Measurements from ENCODE around the gene GPSM1.
"Not testable (repeated sequence)": the region's sequence is repeated elsewhere in the genome, so short reads cannot be mapped to it uniquely, and the experiment has no call there.

The GPSM1 gene

GRCh38 chr9:136318111-136318775, 9.1 kb upstream of the GPSM1 start:
- no peak for DNase-seq

GRCh38 chr9:136318776-136319241, 8.5 kb upstream of the GPSM1 start:
- DNase-seq = no peak

DNA sequence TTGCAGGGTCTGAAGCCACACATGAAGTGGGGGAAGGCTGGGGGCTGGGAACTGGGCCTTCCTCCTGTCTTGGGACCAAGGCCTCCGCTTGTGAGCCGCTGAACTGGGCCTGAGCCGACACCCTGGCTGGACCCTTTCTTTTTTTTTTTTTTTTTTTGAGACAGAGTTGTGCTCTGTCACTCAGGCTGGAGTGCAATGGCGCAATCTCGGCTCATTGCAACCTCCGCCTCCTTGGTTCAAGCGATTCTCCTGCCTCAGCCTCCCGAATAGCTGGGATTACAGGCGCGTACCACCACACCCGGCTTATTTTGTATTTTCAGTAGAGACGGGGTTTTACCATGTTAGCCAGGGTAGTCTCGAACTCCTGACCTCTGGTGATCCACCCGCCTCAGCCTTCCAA, 8.1 kb upstream of the GPSM1 start:
- DNase-seq = not testable (repeated sequence)

DNA sequence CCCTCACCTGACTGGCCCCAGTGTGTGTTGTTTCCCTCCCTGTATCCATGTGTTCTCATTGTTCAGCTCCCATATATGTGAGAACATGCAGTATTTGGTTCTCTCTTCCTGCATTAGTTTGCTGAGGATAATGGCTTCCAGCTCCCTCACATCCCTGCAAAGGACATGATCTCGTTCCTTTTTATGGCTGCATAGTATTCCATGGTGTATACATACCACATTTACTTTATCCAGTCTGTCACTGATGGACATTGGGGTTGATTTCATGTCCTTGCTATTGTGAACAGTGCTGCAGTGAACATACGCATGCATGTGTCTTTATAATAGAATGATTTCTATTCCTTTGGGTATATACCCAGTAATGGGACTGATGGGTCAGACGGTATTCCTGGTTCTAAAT, 7.4 kb upstream of the GPSM1 start:
- not testable (repeated sequence) for DNase-seq

DNA sequence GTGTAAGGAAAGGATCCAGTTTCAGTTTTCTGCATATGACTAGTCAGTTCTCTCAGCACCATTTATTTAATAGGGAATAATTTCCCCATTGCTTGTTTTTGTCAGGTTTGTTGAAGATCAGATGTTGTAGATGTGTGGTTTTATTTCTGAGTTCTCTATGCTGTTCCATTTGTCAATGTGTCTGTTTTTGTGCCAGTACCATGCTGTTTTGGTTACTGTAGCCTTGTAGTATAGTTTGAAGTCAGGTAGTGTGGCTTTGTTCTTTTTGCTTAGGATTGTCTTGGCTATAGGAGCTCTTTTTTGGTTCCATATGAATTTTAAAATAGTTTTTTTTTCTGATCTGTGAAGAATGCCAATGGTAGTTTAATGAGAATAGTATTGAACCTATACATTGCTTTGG, 6.4 kb upstream of the GPSM1 start:
- DNase-seq = not testable (repeated sequence)

DNA sequence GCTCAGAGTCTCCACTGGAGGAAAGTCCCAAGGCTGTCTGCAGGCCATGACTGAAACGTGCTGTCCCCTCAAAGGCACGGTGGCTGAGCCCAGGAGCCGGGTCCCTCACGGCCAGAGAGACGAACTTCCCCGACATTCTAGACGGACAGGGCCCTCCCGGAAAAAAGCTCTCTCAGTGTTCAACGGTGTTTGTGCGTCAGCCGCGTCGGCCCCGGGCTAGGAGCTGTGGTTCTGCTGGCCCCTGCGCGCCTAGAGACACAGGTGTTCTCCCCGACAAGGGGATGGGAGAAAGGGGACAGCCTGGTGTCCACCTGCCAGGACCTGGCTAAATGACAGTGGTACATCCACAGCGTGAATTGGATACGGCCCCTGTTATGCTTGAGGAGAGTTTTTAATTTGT, 5.8 kb upstream of the GPSM1 start:
- DNase-seq = no peak

GRCh38 chr9:136322756-136323330, 4.5 kb upstream of the GPSM1 start:
- no peak for DNase-seq

GRCh38 chr9:136323371-136323789, 4.0 kb upstream of the GPSM1 start:
- DNase-seq = no peak

DNA sequence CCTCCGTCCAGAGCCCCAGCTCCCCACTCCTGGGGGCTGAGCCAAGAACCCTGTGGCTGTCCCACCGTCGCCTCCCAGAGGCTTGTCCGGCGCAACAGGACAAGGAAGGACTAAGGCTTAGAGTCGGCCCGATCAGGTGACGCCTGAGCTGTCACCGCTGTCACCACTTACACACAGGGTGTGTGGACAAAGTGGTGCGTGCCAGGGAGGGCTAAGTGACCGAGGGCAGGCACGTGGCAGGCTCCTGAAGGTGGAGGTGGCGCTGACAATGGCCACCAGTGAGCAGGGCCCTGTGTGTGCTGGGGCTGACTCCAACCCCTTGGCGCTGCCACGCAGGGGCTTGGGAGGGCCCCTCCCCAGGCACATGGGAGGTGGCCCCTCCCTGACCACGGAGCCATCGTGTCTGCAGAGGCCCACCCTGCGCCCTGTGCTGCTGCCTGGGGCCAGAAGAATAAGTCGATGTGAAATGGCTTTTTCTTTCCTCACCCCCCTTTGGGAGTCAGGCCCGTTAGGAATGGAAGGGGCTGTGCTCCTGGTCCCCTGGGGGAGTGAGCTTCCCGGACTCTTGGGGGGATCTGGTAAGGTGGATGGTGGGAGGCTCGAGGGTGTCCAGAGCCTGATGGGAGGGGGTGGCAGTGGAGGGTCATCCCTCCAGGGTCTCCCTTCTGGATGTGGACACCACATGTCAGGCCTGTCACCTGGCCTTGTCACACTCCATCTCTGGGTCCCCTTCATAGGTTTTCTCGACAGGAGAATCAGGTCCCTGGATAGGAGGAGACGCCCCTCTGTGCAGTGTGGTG, 2.6 kb upstream of the GPSM1 start:
- DNase-seq = no peak

DNA sequence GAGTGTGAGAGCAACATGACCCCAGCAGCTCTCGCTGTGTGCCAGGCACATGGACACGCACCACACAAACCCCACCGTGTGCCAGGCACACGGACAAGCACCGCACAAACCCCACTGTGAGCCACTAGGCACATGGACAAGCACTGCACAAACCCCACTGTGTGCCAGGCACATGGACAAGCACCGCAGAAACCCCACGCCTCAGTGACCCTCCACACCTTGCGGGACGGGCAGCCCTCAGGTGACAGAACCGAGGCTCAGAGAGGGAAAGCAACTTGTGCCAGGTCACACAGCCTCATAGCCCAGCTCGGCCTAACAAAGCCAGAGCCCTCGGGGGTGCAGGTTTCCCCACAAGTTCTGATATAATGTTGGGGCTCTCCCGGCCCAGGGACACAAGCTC, 2.0 kb upstream of the GPSM1 start:
- DNase-seq = no peak

- DNase-seq = peak; percentile 88
These were observed 1.1 kb upstream of the GPSM1 start for GRCh38 chr9:136326061-136326760.

- peak; percentile 32 for DNase-seq
These were observed 507 bp upstream of the GPSM1 start for GRCh38 chr9:136326761-136327303.

DNA sequence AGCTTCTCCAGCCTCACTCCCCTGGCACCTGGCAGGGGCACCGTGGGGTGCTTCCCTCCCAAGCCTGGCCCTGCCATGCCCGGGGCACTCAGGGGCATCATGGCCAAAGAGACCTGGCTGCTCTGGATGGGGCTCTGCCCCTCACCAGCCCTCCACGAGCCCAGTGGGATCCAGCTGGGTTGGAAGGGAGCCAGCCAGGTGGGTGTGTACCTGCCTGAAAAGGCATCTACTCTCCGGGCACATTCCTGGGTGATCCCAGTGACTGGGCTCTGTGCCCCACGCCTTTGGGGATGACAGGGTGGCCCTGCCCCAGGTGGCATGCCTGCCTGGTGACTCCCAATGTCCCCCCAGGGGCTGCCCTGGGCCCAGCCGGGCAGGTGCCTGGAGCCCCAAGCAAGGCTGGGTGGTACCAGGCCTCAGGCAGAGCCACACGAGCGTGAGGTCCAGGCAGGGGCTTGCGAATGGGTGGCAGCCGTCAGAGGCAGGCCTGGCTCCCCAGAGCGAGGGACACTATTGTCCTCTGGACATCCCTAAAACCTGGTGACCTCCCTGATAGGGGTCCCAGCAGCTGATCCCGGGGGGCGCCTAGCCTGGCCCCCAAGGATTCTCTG, 777 bp downstream of the GPSM1 start:
- DNase-seq = no peak

DNA sequence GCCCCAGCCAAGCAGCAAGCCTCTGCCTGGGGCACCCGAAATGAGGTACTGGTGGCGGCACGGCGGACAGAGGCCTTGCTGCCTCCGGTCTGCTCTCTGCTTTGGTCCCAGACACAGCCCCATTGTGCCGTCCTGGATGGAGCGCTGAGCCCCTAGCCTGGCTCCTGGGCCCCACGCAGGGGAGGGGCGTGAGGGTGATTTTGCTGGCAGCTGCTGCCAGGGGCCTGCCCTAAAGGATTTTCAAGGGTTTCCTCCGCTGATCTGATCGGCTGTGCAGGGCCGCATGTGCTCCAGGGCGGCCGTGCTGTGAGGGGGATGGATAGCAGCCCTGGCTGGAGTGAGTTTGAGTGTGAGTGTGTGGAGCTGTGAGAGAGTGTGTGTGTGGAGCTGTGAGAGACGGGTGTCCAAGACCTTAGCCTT, 1.3 kb downstream of the GPSM1 start:
- peak; percentile 35 for DNase-seq

DNA sequence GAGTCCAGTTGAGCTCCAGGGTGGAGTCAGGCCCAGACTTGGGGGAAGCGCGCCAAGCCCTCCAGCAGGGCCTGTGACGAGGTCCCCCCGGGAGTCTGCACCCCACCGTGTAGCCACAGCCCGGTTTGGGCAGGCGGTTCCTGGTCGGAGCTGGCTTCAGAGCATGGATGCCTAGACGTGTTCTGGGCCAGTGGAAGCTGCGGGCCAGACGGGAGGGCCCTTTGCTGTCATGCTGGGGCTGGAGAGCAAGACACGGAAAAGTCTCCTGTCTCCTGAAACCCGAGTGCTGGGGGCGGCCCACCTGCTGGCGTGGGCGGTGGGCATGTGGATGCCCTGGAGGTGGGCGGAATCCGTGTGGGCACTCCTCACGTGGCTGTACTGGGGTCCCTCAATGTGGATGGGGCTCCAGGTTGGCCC, 1.9 kb downstream of the GPSM1 start:
- DNase-seq = no peak

DNA sequence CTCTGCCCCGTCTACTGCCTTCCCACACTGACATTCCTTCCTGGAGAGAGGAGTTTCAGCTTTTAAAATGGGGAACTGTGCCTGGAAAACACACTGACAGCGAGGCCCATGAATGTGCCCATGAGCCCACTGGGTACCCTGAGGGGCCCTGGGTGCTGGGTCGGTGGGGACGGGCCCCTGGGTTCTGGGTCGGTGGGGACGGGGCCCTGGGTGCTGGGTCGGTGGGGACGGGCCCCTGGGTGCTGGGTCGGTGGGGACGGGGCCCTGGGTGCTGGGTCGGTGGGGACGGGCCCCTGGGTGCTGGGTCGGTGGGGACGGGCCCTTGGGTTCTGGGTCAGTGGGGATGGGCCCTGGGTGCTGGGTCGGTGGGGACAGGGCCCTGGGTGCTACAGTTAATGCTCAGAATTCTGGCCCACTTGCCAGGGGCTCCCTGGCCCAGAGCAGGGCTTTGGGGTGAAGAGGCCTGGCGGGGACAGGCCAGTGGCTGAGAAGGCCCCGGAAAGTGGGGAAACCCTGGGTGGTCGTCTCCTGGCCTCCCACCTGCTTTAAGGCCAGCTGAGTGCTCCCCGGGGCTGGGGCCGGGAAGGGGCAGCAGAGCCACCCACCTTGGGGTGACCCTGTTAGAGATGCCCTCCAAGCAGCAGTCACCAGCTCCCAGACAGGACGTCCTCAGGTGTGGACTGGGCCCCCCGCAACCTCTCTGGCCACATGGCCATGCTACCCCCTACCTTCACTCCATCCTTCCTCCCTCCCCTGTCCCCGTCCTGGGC, 2.5 kb downstream of the GPSM1 start:
- no peak for DNase-seq

DNA sequence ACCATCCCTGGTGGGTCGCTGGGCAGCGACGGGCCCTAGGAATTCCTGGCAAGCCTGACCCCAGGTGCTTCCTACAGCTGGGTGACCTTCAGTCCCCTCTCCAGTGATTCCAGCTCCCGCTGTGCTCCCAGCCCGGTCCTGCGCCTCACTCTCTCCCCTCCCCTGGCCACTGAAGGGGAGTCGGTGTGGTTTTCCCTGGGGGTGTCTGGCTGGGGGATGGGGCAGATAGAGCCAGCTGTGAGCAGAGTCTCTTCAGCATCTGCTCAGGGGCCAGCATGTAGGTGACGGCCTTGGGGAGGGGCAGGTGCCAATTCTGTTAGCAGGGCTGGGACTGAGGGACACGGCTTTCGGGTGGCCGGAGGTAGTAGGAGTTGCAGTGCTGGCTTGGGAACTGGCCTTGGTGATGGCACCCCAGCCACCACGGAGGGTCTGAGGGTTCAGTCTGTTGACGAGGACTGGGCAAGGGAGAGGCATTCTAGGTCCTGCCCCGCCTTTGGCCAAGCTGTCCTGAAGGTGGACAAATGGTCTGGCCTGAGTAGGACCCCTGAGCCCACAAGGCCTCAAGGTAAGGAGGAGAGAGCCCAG, 3.2 kb downstream of the GPSM1 start:
- no peak for DNase-seq

DNA sequence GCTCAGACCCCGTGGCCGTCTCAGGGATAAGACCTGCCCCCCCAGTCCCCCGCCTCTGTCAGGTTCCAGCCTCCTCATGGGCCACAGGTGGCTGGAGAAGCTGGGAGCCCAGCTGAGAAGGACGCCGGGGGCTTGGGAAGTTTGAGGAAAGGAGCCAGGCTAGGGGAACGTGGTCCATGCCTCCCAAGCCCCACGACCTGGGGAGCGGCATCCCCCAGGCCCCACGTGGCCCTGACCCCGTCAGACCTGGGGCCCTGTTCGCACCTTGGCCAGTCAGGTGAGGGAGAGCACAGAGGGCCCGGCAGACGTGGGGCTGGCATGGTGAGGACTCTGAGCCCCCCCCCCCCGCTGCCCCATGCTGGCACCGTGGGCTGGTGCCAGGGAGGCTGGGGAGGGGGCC, 3.7 kb downstream of the GPSM1 start:
- no peak for DNase-seq

DNA sequence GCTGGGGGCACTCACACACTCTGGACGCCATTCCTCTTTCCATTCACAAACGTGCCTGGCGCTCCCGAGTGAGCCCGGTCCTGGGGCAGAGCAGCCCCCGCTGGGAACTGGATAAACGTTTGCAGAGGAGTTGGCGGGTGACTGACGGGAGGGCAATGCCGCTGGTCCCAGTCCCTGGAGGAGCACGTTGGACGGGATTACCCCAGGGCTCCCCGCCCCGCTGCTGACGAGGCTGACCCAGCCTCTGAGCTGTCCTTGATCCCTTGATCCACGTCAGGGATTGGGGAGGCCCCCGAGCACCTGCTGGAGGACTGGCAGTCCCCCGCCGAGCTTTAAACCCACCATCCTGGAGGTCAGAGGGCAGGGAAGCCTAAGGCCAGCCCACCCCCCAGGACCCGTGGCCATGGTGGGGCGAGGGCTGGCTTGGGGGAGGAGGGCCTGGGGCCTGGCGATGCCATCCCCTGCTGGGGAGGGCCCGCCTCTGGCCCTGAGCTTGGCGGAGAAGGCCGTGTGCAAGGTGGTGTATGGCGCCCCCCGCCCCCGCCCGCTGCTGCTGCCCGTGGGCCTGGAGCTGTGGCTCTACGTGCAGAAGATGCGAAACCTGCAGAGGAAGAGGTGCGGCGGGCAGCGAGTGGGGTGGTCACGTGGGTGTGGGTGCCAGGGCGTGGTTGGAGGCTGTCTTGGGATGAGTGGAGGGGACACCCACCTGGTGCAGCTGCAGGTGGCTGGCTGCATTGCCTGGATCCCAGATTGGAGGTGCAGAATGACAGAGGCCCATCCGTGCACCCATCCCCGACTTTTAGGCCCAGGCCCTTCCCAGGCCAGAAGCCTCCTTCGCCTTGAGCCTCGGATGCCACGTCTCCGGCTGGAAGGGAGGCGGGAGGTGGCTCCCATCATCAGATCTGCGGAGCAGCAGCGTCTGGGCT, 4.5 kb downstream of the GPSM1 start:
- no peak for DNase-seq

GRCh38 chr9:136332482-136332983, 5.2 kb downstream of the GPSM1 start:
- no peak for DNase-seq
